HUDEP-2 (cell line): ENCODE results near the gene RYR1.
"Not testable (repeated sequence)": the region's sequence is repeated elsewhere in the genome, so short reads cannot be mapped to it uniquely, and the experiment has no call there.

Experiments
- DNase-seq, 76 experiments: peaks; one replicate each; lab custom pipeline; 2025; ENCODE audit not compliant: unreplicated experiment in 76 of 76; lab: John Stamatoyannopoulos, UW

Gene RYR1

DNA sequence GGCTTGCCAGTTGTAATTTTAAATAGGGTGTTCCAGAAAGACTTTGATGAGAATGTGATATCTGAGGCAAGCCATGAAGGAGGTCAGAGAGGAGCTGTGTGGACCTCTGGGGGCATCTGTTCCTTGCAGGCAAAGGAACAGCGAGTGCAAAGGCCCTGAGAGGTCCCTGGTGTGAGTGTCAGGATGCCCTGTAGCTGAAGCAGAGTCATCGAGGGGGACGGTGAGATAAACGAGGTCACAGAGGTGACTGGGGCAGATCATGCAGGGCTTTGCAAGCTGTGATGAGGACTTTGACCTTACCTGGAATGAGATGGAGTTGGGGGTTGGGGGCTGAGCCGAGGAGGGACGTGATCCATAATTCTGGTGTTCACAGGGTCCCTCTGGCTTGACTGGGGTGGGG is 75.0 kb downstream of the RYR1 start:
- DNase-seq = no peak

DNA sequence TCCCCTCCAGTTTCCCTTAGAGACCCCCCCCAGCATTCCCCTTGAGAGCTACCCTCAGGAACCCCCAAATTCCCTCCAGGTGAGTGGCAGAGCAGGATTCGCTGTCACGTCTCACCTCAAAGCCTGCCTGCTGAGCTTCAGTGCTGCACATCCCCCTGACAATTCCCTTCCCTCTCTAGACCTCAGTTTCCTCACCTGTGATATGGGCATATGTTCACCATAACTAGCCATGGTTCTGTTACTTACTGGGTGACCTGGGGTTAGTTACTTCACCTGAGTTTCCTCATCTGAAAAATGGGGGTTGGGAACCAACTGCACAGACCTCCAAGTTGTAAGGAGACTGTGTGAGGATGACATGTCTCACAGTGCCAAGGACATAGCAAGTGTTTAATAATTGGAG is 75.5 kb downstream of the RYR1 start:
- DNase-seq = no peak

DNA sequence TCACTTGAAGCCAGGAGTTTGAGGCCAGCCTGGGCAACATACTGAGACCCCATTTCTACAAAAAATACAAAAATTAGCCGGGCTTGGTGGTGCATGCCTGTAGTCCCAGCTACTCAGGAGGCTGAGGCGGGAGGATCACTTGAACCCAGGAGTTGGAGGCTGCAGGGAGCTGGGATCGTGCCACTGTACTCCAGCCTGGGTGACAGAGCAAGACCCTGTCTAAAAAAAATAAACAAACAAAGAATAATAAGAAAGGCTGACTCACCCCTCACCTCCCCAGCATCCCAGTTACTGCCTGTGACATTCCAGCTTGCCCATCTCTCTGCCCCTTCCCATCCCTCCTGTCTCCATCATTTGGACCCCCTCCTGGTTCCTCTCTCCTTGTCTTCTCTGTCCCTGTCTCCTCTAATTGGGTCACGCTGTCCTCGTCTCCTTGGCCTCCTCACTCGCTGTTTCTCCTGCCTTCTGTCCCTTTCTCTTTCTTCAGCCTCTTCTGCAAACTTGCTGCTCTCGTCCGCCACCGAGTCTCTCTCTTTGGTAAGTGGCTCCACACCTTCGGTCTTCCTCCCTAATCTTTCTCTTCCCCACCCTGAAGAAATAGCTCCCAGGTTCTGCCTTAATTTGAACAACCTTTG is 77.7 kb downstream of the RYR1 start:
- DNase-seq = no peak

DNA sequence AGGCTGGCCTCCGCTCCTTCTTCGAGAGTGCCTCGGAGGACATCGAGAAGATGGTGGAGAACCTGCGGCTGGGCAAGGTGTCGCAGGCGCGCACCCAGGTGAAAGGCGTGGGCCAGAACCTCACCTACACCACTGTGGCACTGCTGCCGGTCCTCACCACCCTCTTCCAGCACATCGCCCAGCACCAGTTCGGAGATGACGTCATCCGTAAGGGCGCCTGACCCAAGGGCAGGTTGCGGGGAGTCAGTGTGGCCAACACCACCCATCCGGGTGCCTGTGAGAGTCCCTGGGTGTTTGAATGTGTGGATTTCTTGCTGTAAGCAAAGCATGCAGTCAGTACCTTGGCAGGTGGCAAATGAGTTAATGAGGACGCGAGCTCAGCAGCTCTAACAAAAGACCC is 78.8 kb downstream of the RYR1 start:
- DNase-seq = no peak

DNA sequence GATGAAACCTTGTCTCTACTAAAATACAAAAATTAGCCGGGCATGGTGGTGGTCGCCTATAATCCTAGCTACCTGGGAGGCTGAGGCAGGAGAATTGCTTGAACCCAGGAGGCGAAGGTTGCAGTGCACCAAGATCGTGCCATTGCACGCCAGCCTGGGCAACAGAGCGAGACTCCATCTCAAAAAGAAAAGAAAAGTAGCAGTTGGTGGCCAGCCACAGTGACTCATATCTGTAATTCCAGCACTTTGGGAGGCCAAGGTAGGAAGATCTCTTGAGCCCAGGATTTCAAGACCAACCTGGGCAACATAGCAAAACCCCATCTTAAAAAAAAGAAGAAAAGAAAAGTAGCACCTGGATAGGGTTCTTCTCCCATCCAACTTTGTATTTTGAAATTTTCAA is 79.7 kb downstream of the RYR1 start:
- DNase-seq = not testable (repeated sequence)

DNA sequence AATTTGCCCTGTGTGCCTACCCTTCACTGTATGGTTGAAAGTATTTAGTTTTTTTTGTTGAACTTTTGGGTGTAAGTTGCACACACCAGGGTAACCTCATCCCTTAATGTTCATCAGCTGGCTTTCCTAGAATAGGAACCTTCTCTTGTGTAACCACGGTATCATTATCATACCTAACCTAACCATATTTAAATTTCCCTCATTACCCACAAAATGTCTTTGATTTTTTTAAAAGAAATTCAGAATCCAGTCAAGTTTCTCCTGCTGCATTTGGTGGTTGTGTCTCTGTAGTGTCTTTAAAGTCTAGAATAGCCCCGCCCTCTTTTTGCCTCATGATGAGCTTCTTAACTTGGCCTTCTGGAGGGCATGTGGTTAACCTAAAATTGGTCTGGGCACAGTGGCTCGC is 80.3 kb downstream of the RYR1 start:
- no peak for DNase-seq

DNA sequence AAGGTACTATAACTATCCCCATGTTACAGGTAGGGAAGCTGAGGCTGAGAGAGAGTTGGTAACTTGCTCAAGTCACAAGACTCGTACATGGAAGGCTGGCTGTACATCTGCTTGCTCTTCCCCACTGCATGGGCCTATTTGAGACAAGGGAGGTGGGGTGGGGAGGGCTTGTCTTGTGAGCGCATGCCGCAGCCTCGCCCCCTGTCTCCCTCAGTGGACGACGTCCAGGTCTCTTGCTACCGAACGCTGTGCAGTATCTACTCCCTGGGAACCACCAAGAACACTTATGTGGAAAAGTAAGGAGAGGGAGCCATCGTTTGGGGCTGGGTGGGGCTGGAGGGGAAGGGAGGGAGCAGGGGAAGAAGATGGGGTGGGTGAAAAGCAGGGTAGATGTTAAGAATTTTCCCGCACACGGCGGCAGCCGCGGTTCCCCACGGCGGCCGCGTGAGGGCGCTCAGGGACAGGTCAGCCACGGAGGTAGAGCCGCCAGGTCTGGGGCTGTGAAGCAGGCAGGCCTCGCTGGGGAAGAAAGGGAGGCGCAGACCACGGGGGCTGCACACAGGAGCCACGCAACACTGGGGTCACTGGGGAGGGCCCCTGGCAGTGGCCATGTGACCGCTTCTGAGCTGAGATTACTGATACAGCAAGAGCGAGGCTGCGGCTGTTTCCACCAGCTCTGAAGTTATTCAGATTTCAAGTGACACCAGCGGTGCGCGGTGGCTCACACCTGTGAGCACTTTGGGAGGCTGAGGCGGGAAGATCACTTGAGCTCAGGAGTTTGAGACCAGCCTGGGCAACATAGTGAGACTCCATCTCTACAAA is 81.5 kb downstream of the RYR1 start:
- peak in 64 of 76 experiments; percentile 18 to 74 (median 51) for DNase-seq

DNA sequence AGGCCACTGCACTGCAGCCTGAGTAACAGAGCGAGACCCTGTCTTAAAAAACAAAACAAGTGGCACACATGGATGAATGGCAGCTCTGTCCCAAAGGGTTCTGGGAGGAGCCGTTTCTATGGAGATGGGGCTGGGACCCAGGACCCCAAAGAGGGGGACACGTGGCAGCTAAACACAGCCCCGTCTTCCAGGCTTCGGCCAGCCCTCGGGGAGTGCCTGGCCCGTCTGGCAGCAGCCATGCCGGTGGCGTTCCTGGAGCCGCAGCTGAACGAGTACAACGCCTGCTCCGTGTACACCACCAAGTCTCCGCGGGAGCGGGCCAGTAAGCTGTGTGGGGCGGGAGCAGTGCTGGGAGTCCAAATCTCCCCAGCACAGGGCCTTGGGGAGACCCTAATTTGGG is 82.4 kb downstream of the RYR1 start:
- no peak for DNase-seq

DNA sequence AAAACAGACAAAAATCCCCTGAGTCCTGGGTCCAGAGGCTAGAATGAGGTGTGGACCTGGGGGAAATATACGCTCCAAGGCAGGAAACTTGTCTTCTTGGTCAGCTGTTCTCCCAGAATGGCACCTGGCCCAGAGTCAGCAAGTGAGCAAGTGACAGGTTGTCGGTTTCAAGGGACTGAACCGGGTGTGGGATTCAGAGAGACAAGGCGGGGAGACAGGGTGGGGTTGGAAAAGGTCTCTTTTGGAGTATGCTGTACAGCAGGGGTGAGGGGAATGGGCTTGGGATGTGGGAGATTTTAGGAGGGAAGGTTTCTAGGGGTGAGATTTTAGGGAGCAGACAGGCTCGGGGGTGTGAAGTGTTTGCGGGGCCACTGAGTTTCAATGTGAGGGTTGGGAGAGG is 83.3 kb downstream of the RYR1 start:
- DNase-seq = no peak

DNA sequence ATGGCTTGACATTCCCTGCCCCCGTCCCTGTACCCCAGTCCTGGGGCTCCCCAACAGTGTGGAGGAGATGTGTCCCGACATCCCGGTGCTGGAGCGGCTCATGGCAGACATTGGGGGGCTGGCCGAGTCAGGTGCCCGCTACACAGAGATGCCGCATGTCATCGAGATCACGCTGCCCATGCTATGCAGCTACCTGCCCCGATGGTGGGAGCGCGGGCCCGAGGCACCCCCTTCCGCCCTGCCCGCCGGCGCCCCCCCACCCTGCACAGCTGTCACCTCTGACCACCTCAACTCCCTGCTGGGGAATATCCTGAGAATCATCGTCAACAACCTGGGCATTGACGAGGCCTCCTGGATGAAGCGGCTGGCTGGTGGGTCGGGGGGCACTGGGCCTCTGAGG is 83.8 kb downstream of the RYR1 start:
- no peak for DNase-seq

DNA sequence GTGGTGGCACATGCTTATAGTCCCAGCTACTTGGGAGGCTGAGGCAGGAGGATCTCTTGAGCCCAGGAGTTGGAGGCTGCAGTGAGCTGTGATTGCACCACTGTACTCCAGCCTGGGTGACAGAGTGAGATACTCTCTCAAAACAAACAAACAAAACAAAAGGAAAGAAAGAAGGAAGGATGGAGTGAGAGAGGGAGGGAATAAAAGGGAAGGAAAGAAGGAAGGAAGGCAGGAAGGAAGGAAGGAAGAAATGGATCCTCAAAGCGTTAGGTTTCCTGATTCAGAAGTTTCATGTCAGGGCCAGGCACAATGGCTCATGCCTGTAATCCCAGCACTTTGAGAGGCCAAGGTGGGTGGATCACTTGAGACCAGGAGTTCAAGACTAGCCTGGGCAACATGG is 84.5 kb downstream of the RYR1 start:
- DNase-seq = not testable (repeated sequence)

DNA sequence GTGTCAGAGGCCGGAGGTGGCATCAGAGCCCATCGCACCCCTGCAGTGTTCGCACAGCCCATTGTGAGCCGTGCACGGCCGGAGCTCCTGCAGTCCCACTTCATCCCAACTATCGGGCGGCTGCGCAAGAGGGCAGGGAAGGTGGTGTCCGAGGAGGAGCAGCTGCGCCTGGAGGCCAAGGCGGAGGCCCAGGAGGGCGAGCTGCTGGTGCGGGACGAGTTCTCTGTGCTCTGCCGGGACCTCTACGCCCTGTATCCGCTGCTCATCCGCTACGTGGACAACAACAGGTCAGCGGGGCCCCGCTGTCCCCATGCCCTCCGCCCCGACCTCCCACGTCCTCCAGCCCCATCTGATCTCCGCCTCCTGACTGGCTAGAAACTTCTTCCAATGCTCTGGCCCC is 85.7 kb downstream of the RYR1 start:
- no peak for DNase-seq

DNA sequence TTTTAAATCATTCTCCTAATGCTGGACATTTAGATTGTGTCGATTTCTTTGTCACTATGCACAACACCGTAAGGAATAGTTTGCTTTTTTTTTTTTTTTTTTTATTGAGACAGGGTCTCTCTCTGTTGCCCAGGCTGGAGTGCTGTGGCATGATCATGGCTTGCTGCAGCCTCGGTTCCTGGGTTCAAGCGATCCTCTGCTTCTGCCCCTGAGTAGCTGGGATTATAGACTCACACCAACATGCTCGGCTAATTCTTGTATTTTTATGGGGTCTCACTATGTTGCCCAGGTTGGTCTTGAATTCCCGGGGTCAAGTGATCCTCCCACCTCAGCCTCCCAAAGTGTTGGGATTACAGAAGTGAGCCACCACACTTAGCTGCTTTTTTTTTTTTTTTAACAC is 86.5 kb downstream of the RYR1 start:
- DNase-seq = no peak

DNA sequence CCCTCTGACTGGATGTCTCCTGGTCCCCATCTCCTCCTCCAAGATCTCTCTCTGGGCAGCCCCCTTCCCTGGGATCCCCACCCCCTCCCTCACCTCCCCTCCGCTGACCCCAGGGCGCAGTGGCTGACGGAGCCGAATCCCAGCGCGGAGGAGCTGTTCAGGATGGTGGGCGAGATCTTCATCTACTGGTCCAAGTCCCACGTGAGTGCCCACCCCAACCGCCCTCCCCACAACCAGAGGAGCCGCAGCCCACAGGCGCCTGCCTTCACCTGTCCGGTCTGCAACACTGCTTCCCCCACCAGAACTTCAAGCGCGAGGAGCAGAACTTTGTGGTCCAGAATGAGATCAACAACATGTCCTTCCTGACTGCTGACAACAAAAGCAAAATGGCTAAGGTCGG is 89.4 kb downstream of the RYR1 start:
- DNase-seq = no peak

DNA sequence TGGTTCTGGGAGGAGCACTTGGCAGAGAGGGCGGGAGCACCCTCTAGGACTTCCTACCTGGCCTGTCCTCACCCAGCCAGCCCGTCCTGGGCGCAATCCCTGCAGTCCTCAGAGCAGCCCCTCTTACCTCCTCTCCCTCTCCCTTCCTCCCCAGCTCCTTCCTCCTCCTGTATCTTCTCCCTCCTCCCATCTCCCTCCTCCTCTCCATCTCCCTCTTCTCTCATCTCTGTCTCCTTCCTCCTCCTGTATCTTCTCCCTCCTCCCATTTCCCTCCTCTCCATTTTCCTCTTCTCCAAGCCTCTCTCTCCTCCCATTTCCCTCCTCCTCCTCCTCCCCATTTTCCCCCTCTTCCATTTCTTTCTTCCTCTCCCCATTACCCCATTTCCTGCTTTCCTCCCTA is 89.8 kb downstream of the RYR1 start:
- DNase-seq = no peak

DNA sequence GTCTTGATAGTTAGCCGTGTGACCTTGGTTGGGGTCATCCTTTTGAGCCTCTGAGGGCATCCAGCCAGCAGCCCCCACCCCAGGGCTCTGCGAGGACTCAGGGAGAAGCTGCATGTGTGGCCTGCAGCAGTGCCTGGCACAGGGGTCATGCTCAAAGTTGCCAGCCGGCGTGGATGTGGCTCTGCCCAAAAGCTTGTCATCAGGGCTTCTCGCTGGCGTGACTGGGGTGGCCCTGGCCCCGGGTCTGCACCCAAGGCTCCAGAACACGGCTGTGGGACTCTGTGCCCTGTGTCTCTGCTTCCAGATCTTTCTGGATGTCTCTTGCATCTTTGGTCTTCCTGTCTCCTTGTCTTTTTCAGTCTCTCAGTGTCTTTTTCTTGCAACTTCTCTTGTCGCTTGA is 90.9 kb downstream of the RYR1 start:
- DNase-seq = no peak

DNA sequence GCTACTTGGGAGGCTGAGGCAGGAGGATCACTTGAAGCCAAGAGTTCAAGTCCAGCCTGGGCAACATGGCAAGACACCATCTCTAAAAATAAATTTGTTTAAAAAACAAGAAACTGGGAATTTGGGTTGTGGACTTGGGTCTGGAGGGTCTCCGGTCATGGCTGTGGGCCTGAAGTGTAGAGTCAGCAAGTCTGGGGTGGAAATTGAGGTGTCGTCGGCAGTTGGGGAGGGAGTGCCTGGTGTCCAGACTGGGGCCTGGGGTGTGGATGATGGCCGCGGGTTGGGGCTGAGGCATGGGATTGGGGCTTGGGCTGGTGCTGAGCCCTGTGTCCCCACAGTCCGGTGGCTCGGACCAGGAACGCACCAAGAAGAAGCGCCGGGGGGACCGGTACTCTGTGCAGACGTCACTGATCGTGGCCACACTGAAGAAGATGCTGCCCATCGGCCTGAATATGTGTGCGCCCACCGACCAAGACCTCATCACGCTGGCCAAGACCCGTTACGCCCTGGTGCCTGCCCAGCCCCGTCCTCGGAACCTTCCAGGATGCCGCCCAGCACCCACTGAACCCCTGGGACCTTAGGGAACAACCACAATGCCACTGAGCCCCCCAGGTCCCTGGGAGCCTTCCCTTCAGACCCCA is 91.6 kb downstream of the RYR1 start:
- no peak for DNase-seq

DNA sequence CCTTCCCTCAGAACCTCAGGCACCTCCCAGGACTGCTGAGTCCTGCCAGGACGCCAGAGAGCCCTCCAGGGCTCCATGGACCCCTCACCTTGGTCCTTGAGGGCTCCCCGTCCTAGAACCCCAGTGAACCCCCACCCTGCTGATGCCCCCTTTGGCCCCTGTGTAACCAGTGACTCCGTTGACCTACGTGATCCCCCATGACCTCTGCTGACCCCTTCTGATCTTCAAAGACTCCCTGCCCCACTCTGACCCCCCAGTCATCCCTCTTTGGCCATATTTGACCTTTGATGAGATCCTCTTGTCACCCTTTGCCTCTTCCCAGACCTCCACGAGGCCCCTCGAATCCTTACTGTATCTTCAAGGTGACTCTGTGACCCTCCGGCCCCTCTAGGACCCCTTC is 92.9 kb downstream of the RYR1 start:
- DNase-seq = no peak

DNA sequence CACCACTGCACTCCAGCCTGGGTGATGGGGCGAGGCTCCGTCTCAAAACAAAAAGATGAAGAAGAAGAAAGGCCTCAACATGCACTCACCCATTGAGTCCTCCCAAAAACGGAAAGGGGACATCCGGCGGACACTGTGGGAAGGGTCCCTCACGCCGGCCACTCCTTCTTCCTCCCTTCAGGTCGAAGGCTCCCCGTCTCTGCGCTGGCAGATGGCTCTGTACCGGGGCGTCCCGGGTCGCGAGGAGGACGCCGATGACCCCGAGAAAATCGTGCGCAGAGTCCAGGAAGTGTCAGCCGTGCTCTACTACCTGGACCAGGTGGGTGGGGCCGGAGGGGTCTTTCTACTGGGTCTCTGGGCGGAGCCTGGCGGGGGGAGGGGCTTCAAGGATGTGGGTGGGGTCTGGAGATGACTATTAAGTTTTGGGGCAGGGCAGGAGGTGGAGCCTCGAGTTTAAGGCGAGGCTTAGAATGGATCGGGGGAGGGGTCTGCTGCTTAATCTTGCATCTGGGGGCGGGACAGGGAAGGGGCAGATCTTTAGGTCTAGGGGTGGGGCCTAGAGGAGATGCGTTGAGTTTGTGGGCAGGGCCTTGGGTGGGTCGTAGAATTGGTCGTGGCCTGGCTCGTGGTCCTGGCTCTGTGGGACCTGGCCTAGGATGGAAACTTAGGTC is 94.1 kb downstream of the RYR1 start:
- peak in 4 of 76 experiments; percentile 11 to 19 (median 16) for DNase-seq

DNA sequence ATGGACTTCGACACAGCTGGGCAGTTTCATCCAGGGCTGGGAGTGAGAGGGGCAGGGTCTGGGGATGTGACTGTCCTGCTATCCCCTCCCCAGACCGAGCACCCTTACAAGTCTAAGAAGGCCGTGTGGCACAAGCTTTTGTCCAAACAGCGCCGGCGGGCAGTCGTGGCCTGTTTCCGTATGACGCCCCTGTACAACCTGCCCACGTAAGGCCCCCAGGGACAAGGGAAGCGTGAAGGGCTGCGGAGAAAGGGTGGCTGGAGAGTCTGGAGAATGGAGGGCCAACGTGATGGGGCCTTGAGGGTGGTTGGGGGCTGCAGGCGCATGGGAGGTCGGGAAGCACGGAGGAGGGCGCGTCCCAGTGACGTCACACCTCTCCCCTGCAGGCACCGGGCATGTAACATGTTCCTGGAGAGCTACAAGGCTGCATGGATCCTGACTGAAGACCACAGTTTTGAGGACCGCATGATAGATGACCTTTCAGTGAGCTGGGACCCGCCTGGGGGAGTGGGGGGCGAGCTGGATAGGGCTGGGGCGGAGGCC is 94.8 kb downstream of the RYR1 start:
- DNase-seq = no peak

DNA sequence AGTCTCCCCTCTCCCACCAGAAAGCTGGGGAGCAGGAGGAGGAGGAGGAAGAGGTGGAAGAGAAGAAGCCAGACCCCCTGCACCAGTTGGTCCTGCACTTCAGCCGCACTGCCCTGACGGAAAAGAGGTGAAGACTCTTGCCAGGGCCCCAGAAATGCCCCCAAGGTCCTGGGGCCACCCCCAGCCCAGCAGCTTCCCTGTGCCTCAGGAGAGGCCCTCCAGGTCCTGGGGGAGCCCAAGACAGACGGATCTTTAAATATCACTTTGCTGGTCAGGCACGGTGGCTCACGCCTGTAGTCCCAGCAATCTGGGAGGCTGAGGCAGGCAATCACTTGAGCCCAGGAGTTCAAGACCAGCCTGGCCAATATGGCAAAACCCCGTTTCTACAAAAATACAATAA is 95.4 kb downstream of the RYR1 start:
- DNase-seq = no peak
